ENCODE measurements around the gene LRP1-AS. TPM values are rescaled to one million over a fixed set of nuclear protein-coding genes. Genes with fewer than 3 reads are reported as not detected.

The LRP1-AS gene
- total RNA-seq, 2 donors from 2014 or later, result not detected

DNA sequence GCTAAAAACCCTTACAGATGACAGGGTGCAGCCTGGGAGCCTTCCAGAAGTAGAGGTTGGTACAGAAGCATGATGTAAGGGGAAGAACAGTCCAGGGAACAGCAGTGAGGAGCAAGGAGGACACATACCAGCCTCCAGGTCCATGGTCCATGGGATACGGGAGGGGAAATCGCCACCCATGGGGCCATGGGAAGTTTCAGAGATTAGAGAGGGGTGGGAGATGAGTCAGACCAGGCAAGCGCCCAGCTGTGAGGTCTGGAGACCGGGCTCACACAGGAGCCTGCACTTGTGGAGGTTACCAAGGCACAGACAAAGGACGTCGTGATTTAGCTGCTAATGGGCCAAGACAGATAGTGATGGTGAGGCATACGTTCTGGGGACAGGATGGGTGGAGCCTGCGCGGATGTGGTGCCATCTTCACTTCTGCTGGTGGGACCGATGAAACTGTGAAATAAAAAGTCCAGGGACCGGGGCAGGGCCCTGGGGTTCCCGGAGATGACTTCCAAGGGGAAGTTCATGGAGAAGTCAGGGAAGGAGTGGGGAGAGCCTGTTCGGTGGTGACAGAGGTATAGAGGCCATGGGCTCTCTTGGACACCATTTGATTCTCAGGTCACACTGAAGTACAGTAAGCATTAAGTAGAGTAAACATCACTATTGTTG is 17.7 kb upstream of the LRP1-AS start:
- intact Hi-C loops (cut with DNase I), result no loop called here
- no peaks in the 10 kb centered on the region for H3K9me3 ChIP-seq
- no peaks in the 10 kb centered on the region for H3K27me3 ChIP-seq (replicated peaks; ENCODE audit: insufficient read depth)
- H3K27ac ChIP-seq, result no peak overlapping the region
- H3K4me1 ChIP-seq (replicated peaks), result no peaks in the 10 kb centered on the region
- TF ChIP-seq POLR2A (IDR thresholded peaks at IDR 0.05) (no peak), POLR2AphosphoS5 (IDR thresholded peaks at IDR 0.05) (no peak)
- TF ChIP-seq, protein P1, sequence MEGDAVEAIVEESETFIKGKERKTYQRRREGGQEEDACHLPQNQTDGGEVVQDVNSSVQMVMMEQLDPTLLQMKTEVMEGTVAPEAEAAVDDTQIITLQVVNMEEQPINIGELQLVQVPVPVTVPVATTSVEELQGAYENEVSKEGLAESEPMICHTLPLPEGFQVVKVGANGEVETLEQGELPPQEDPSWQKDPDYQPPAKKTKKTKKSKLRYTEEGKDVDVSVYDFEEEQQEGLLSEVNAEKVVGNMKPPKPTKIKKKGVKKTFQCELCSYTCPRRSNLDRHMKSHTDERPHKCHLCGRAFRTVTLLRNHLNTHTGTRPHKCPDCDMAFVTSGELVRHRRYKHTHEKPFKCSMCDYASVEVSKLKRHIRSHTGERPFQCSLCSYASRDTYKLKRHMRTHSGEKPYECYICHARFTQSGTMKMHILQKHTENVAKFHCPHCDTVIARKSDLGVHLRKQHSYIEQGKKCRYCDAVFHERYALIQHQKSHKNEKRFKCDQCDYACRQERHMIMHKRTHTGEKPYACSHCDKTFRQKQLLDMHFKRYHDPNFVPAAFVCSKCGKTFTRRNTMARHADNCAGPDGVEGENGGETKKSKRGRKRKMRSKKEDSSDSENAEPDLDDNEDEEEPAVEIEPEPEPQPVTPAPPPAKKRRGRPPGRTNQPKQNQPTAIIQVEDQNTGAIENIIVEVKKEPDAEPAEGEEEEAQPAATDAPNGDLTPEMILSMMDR (IDR thresholded peaks at IDR 0.05), result no peak
- 83% methylated on average over 13 of the region's 13 CpGs for WGBS
- H3K36me3 ChIP-seq, result peaks cover 7 to 44% of the 10 kb centered on the region in 2 donors
- no peak overlapping the region for H3K4me3 ChIP-seq
- no peak for DNase-seq (ENCODE audit: low spot score)

DNA sequence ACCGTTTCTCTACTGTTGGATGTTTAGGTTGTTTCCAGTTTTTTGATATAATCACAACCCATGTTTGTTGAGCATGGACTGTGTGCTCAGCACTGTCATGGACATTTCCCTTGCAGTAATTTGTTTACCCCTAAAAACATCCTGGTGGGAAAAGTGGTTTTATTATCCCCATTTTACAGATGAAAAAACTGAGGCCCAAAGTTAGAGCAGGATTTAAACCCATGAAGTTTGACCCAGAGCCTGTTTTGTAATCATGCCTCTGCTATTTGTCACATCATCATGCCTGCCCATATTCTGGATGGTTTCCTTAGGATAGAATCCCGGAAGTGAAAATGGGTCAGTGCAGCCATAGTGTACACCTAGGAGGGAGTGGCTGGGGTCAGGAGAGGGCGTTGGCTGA is 17.0 kb upstream of the LRP1-AS start:
- H3K36me3 ChIP-seq, result peaks cover 7 to 43% of the 10 kb centered on the region in 2 donors
- 88% methylated on average over 3 of the region's 3 CpGs for WGBS

DNA sequence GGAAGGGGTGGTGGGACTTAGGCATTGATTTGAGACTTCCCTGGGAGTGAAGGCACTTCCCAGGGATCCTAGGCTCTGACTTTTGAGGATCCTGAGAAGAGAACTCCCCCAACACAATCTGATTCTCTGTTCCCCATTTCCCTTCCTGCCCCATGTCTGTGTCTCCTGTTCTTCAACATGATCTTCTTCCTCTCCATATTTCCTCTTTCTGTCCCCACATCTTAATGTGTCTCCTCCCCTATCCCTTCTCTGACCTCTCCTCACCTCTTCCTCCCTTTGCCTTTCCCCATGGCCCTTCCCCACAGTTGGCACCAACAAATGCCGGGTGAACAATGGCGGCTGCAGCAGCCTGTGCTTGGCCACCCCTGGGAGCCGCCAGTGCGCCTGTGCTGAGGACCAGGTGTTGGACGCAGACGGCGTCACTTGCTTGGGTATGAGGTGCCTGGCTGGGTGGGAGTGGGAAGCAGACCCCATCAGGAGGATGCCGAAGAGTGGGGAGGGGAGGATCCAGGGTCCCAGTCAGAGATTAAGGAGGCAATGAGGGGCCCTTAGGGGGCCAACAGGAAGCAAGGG is 15.2 kb upstream of the LRP1-AS start:
- H3K4me1 ChIP-seq (replicated peaks), result no peaks in the 10 kb centered on the region
- WGBS, result 94% methylated on average over 8 of the region's 8 CpGs
- H3K4me3 ChIP-seq, result no peak overlapping the region
- no peaks in the 10 kb centered on the region for H3K27me3 ChIP-seq (replicated peaks; ENCODE audit: insufficient read depth)
- TF ChIP-seq, protein P1 (IDR thresholded peaks at IDR 0.05), result no peak
- no peak for TF ChIP-seq POLR2AphosphoS5 (IDR thresholded peaks at IDR 0.05)
- no peak for TF ChIP-seq POLR2A (IDR thresholded peaks at IDR 0.05)
- H3K9me3 ChIP-seq, result no peaks in the 10 kb centered on the region
- H3K27ac ChIP-seq, result no peak overlapping the region
- peaks cover 7 to 30% of the 10 kb centered on the region in 2 donors for H3K36me3 ChIP-seq
- DNase-seq (ENCODE audit: low spot score), result no peak
- intact Hi-C loops (cut with DNase I), result no loop called here

More for the DNA sequence above, 17.0 kb upstream of the LRP1-AS start:
- DNase-seq (ENCODE audit: low spot score), result no peak
- no peaks in the 10 kb centered on the region for H3K27me3 ChIP-seq (replicated peaks; ENCODE audit: insufficient read depth)
- no peak overlapping the region for H3K4me3 ChIP-seq
- TF ChIP-seq, protein P1 (IDR thresholded peaks at IDR 0.05), result no peak
- TF ChIP-seq POLR2AphosphoS5 (IDR thresholded peaks at IDR 0.05), result no peak
- no peak for TF ChIP-seq POLR2A (IDR thresholded peaks at IDR 0.05)
- H3K9me3 ChIP-seq, result no peaks in the 10 kb centered on the region
- intact Hi-C loops (cut with DNase I), result no loop called here
- H3K27ac ChIP-seq, result no peak overlapping the region
- H3K4me1 ChIP-seq (replicated peaks), result no peaks in the 10 kb centered on the region

DNA sequence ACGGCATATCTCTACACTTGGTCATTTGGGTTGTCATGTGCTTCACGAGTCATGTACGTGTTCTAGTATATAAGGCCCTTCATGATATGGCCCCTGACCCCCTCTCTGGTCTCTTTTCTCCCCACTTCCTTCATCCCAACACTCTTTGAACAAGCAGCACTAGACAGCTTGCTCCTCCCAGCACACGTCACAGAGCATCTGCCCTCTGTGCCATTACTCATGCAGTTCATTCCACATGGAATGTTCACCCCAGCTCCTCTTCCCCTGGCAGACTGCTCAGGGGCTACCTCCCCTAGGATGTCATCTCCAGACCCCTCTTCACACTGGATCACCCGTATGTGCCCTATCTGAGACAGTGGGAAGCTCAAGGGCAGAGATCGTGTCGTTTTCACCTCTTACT is 14.1 kb upstream of the LRP1-AS start:
- peaks cover 7 to 26% of the 10 kb centered on the region in 2 donors for H3K36me3 ChIP-seq
- H3K9me3 ChIP-seq, result no peaks in the 10 kb centered on the region
- H3K27ac ChIP-seq, result no peak overlapping the region
- H3K4me3 ChIP-seq, result no peak overlapping the region
- H3K27me3 ChIP-seq (replicated peaks; ENCODE audit: insufficient read depth), result no peaks in the 10 kb centered on the region
- intact Hi-C loops (cut with DNase I), result no loop called here
- H3K4me1 ChIP-seq (replicated peaks), result no peaks in the 10 kb centered on the region
- TF ChIP-seq POLR2A (IDR thresholded peaks at IDR 0.05) (no peak), POLR2AphosphoS5 (IDR thresholded peaks at IDR 0.05) (no peak)
- TF ChIP-seq, protein P1 (IDR thresholded peaks at IDR 0.05), result no peak
- WGBS, result 86% methylated on average over 7 of the region's 7 CpGs
- DNase-seq (ENCODE audit: low spot score), result no peak

DNA sequence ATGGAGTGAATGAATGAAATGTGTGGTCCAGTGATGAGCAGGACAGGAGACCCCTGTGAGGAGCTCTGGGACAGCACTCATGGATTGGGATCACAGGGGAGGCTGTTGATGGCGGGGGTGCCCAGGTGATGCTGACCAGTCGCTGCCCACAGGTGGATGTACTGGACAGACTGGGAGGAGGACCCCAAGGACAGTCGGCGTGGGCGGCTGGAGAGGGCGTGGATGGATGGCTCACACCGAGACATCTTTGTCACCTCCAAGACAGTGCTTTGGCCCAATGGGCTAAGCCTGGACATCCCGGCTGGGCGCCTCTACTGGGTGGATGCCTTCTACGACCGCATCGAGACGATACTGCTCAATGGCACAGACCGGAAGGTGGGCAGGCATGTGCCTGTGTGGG is 13.3 kb upstream of the LRP1-AS start:
- H3K4me3 ChIP-seq, result no peak overlapping the region
- 94% methylated on average over 14 of the region's 14 CpGs for WGBS
- no peak overlapping the region for H3K27ac ChIP-seq
- no peaks in the 10 kb centered on the region for H3K4me1 ChIP-seq (replicated peaks)
- TF ChIP-seq, protein P1 (IDR thresholded peaks at IDR 0.05), result no peak
- TF ChIP-seq POLR2AphosphoS5 (IDR thresholded peaks at IDR 0.05), result no peak
- no peak for TF ChIP-seq POLR2A (IDR thresholded peaks at IDR 0.05)
- no peaks in the 10 kb centered on the region for H3K27me3 ChIP-seq (replicated peaks; ENCODE audit: insufficient read depth)
- peaks cover 7 to 28% of the 10 kb centered on the region in 2 donors for H3K36me3 ChIP-seq
- DNase-seq (ENCODE audit: low spot score), result no peak
- intact Hi-C loops (cut with DNase I), result no loop called here
- no peaks in the 10 kb centered on the region for H3K9me3 ChIP-seq

All from prostate gland (tissue), 2 donors.